ENCODE measurements around the gene GLIPR2. TPM values are rescaled to one million over a fixed set of nuclear protein-coding genes. Genes with fewer than 3 reads are reported as not detected.

GLIPR2 gene
- total RNA-seq, 1 donor from 2014 or later, result 30.1 TPM

DNA sequence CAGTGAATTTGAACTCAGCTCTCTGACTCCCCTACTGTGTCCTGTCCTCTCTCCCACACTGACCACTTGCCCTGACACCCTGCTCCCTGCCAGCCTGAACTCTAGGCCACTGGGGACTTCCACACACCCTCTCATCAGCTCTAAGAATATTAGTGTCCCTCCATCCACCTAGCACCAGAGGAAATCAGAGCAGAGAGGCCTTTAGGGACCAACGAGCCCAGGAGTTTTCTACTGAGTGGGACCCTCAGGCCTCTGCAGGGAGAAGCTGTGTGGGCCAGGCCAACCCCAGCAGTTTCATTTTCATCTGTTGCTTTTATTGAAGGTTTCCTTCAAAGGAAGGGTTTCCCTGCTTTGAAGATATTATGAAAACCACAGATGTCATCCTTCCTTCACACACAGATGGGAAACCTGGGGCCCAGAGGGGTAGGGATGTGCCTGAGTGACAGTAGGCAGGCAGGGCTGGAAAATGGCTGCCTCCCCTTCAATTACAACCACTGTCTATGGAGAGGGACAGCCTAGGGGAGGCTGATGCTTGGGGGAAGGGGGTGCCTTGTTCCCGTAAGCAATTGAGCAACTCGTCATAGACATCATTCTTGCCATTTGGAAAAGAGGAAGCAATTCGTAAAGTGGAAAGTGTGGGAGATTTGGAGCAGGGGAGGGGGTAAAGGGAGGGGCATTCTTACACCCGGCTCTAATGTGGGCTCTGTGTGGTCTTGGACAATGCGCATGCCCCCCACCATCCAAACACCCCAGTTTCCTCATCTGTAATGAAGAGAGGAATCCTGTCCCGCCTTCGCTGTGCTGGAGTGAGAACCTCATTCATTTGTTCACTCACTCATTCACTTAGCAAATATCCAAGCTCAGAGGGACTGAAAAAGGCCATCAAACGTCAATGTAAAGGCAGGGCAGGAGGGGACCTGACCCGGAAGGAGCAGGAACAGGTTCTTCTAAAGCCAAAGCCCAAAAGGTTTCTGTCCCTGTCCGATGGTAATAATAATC lies 3.9 kb downstream of the GLIPR2 start:
- no peak for DNase-seq (ENCODE audit: low spot score)
- peaks cover 2% of the 10 kb centered on the region for H3K27me3 Mint-ChIP-seq (ENCODE audit: low read depth)
- H3K4me3 Mint-ChIP-seq (ENCODE audit: low read depth), result peak overlapping the region; percentile 70

DNA sequence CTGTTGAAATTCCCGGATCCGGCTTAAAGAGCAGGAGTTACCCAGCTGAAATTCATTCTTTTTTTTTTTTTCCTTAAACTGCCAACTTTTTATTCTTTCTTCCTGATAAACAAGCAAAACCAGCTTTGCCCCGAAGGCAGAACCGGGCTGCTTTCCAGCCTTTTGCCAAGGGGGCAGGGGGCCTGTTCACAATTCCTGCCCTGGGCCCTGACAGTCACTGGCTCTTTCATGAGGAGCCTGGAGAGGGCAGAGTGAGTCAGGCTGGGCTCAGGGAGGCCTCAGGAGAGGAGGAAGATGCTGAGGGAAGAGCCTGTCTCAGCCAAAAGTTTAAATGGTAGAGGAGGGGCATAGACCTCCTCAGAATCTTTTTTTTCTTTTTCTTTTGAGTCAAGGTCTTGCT lies 4.8 kb downstream of the GLIPR2 start:
- Mint-ChIP-seq H3K4me3 (ENCODE audit: low read depth) (no peak overlapping the region), H3K4me1 (ENCODE audit: low read depth) (peaks cover 83% of the 10 kb centered on the region), H3K36me3 (ENCODE audit: low read depth) (peaks cover 47% of the 10 kb centered on the region), H3K9me3 (peaks cover 12% of the 10 kb centered on the region), H3K27me3 (ENCODE audit: low read depth) (no peaks in the 10 kb centered on the region), H3K27ac (no peak overlapping the region)
- intact Hi-C loops (cut with micrococcal nuclease), result no loop called here
- DNase-seq (ENCODE audit: low spot score), result no peak

More for the DNA sequence above, 3.9 kb downstream of the GLIPR2 start:
- H3K27ac Mint-ChIP-seq, result peak overlapping the region; percentile 90
- intact Hi-C loops (cut with micrococcal nuclease), result loop anchor here (1.0 kb wide), 1 partner anchor 11 kb away; no protein-coding TSS in a partner anchor
- peaks cover 3% of the 10 kb centered on the region for H3K9me3 Mint-ChIP-seq
- H3K36me3 Mint-ChIP-seq (ENCODE audit: low read depth), result peaks cover 38% of the 10 kb centered on the region
- H3K4me1 Mint-ChIP-seq (ENCODE audit: low read depth), result peaks cover 78% of the 10 kb centered on the region

GRCh38 chr9:36141761-36142160 lies 5.2 kb downstream of the GLIPR2 start:
- H3K9me3 Mint-ChIP-seq, result peaks cover 13% of the 10 kb centered on the region
- peaks cover 49% of the 10 kb centered on the region for H3K36me3 Mint-ChIP-seq (ENCODE audit: low read depth)
- DNase-seq (ENCODE audit: low spot score), result no peak
- no peak overlapping the region for H3K27ac Mint-ChIP-seq
- H3K4me3 Mint-ChIP-seq (ENCODE audit: low read depth), result no peak overlapping the region
- H3K4me1 Mint-ChIP-seq (ENCODE audit: low read depth), result peaks cover 83% of the 10 kb centered on the region
- intact Hi-C loops (cut with micrococcal nuclease), result no loop called here
- H3K27me3 Mint-ChIP-seq (ENCODE audit: low read depth), result no peaks in the 10 kb centered on the region

DNA sequence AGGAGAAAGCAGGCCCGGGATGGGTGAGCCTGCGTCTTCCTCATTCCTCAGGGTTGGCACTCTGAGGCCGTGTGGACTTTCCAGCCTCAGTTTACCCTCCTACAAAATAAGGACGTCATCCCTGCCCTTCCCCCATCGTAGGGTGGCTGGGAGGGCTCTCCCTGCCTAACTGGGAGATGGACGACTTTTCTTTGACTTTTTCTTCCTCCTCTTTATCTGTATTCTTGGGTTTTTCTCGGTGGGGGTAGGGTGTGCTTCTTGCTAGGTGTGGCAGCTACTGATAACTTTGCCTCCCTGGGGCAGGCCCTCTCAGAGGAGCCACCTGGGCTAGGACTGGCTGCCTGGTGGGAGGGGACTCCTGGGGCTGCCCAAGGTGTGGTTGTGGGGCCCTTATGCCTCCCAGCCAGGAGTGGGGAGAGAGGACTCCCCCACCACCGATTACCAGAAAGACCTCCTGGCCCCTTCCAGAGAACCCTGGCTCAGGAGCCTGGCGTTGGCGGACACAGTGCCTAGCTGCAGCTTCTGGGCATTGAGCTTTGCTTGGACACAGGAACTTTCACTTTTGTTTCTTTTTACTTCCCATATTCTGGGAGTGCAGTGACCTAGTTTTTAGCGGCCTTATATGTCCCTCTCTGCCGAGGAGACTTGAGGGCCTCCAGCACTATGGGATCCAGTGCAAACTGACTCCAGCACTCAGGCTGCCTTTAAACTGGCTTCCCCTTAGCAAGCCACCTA lies 6.1 kb downstream of the GLIPR2 start:
- Mint-ChIP-seq H3K4me1 (ENCODE audit: low read depth) (peaks cover 85% of the 10 kb centered on the region), H3K36me3 (ENCODE audit: low read depth) (peaks cover 58% of the 10 kb centered on the region), H3K27ac (peak overlapping the region; percentile 68), H3K9me3 (peaks cover 18% of the 10 kb centered on the region), H3K4me3 (ENCODE audit: low read depth) (peak overlapping the region; percentile 70), H3K27me3 (ENCODE audit: low read depth) (no peaks in the 10 kb centered on the region)
- DNase-seq (ENCODE audit: low spot score), result no peak
- intact Hi-C loops (cut with micrococcal nuclease), result no loop called here

GRCh38 chr9:36143245-36143641 lies 6.7 kb downstream of the GLIPR2 start:
- no peak for DNase-seq (ENCODE audit: low spot score)
- H3K27me3 Mint-ChIP-seq (ENCODE audit: low read depth), result no peaks in the 10 kb centered on the region
- H3K27ac Mint-ChIP-seq, result peak overlapping the region; percentile 68
- H3K36me3 Mint-ChIP-seq (ENCODE audit: low read depth), result peaks cover 61% of the 10 kb centered on the region
- H3K4me1 Mint-ChIP-seq (ENCODE audit: low read depth), result peaks cover 87% of the 10 kb centered on the region
- peaks cover 18% of the 10 kb centered on the region for H3K9me3 Mint-ChIP-seq
- peak overlapping the region; percentile 70 for H3K4me3 Mint-ChIP-seq (ENCODE audit: low read depth)
- intact Hi-C loops (cut with micrococcal nuclease), result no loop called here

DNA sequence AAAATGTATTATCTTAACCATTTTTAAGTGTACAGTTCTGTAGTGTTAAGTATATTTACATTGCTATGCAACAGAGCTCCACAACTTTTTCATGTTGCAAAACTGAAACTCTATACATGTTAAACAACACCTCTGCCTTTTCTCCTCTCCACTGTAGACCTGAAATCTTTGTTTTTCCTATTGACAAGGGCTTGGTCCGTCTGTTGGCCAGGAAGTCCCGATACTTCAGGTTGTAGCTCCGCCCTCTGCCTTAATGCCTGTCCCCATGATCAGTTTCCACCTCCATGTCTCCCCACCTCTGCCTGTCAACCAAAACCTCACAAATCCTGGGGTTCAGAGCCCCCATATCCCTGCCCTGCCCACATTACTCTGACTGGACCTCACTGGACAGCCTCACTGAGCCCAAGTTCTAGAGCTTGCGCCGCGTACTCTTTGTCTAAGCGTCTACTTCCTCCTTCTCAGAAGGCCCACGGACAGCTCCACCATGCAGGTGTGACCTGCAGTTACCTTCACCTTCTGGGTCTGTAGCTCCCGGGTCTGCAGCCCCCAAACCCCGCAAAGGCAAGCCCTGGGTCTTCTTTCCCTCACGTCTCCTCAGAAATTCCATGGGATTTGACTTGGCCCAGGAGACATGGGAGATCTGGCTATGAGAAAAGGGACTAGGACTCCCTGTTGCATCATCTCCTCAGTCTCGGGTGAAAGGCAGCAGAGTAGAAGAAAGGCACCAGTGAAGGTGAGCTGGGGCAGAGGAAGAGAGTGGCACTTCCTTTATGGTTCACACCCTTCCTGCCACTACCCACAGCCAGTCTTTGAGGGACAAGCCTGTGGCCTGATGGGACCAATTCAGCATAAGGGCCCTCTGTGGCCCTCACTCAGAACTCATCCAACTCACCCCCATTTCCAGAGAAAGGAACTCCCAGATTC lies 8.0 kb downstream of the GLIPR2 start:
- peak overlapping the region; percentile 68 for H3K27ac Mint-ChIP-seq
- H3K4me3 Mint-ChIP-seq (ENCODE audit: low read depth), result peak overlapping the region; percentile 70
- no peak for DNase-seq (ENCODE audit: low spot score)
- peaks cover 18% of the 10 kb centered on the region for H3K9me3 Mint-ChIP-seq
- H3K27me3 Mint-ChIP-seq (ENCODE audit: low read depth), result no peaks in the 10 kb centered on the region
- H3K4me1 Mint-ChIP-seq (ENCODE audit: low read depth), result peaks cover 82% of the 10 kb centered on the region
- peaks cover 54% of the 10 kb centered on the region for H3K36me3 Mint-ChIP-seq (ENCODE audit: low read depth)
- intact Hi-C loops (cut with micrococcal nuclease), result no loop called here

- peaks cover 77% of the 10 kb centered on the region for H3K4me1 Mint-ChIP-seq (ENCODE audit: low read depth)
- H3K27me3 Mint-ChIP-seq (ENCODE audit: low read depth), result no peaks in the 10 kb centered on the region
- peaks cover 59% of the 10 kb centered on the region for H3K36me3 Mint-ChIP-seq (ENCODE audit: low read depth)
- no peak for DNase-seq (ENCODE audit: low spot score)
- H3K4me3 Mint-ChIP-seq (ENCODE audit: low read depth), result peak overlapping the region; percentile 4
- no peak overlapping the region for H3K27ac Mint-ChIP-seq
- intact Hi-C loops (cut with micrococcal nuclease), result no loop called here
- peaks cover 18% of the 10 kb centered on the region for H3K9me3 Mint-ChIP-seq
These were observed 9.4 kb downstream of the GLIPR2 start for GRCh38 chr9:36145970-36146369.

GRCh38 chr9:36146651-36147050 lies 10.1 kb downstream of the GLIPR2 start:
- intact Hi-C loops (cut with micrococcal nuclease), result no loop called here
- no peak overlapping the region for H3K4me3 Mint-ChIP-seq (ENCODE audit: low read depth)
- H3K4me1 Mint-ChIP-seq (ENCODE audit: low read depth), result peaks cover 79% of the 10 kb centered on the region
- DNase-seq (ENCODE audit: low spot score), result no peak
- peaks cover 61% of the 10 kb centered on the region for H3K36me3 Mint-ChIP-seq (ENCODE audit: low read depth)
- peaks cover 18% of the 10 kb centered on the region for H3K9me3 Mint-ChIP-seq
- H3K27me3 Mint-ChIP-seq (ENCODE audit: low read depth), result no peaks in the 10 kb centered on the region
- no peak overlapping the region for H3K27ac Mint-ChIP-seq

DNA sequence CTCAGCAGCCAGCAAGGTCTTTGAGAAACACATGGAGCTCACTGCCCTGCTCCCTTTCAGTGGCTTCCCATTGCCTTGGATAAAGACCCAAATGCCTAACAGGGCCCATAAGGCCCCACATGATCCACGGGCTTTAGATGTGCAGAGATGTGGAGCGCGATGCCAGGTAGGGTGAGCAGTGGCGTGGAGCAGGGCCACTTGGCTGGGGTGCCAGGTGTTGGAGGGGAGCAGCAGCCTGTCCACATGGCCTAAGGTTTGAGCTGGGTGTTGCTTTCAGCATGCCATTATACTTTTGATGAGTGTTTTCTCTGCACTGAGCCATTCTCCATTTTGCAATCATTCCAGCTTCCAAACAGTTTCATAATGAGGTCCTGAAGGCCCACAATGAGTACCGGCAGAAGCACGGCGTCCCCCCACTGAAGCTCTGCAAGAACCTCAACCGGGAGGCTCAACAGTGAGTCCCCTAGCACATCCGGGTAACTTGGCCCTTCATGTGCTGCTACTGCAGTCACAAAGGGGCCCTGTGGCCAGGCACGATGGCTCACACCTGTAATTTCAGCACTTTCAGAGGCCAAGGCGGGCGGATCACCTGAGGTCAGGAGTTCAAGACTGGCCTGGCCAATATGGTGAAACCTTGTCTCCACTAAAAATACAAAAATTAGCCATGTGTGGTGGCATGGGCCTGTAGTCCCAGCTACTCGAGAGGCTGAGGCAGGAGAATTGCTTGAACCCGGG lies 11.1 kb downstream of the GLIPR2 start:
- no peak for DNase-seq (ENCODE audit: low spot score)
- intact Hi-C loops (cut with micrococcal nuclease), result no loop called here
- Mint-ChIP-seq H3K4me1 (ENCODE audit: low read depth) (peaks cover 78% of the 10 kb centered on the region), H3K36me3 (ENCODE audit: low read depth) (peaks cover 61% of the 10 kb centered on the region), H3K27me3 (ENCODE audit: low read depth) (no peaks in the 10 kb centered on the region), H3K4me3 (ENCODE audit: low read depth) (no peak overlapping the region), H3K9me3 (peaks cover 18% of the 10 kb centered on the region), H3K27ac (no peak overlapping the region)

DNA sequence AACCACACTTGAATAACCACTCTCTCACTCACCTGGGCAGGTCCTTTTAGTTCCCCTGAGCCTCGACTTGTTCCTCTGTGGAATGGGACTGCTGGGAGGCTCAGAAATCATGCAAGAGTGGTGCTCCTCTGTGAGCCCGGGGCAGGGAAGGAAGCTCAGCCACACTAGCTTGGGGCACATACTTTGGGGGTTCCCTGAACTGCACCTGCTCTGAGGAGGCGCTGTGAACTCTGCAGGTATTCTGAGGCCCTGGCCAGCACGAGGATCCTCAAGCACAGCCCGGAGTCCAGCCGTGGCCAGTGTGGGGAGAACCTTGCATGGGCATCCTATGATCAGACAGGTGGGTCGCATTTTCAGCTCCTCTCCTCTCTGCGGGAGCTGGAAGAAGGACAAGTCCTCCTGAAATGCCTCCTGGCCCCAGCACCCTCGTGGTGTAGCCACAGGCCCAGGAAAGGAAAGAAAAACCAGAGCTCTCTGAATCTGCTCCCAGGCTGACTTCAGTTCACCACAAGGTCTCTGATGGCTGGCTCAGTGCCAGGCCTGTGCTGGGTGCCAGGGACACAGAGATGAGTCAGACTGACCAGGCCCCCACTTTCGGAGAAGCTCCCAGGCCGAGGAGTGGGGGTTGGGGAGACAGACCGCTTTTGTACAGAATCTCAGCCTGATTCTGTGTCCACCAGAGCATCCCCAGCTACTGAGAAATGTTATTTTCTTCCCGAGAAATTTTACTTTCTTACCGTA lies 11.9 kb downstream of the GLIPR2 start:
- no peaks in the 10 kb centered on the region for H3K27me3 Mint-ChIP-seq (ENCODE audit: low read depth)
- H3K36me3 Mint-ChIP-seq (ENCODE audit: low read depth), result peaks cover 60% of the 10 kb centered on the region
- H3K9me3 Mint-ChIP-seq, result peaks cover 18% of the 10 kb centered on the region
- intact Hi-C loops (cut with micrococcal nuclease), result no loop called here
- peak; percentile 49 for DNase-seq (ENCODE audit: low spot score)
- H3K4me1 Mint-ChIP-seq (ENCODE audit: low read depth), result peaks cover 74% of the 10 kb centered on the region
- no peak overlapping the region for H3K4me3 Mint-ChIP-seq (ENCODE audit: low read depth)
- no peak overlapping the region for H3K27ac Mint-ChIP-seq

DNA sequence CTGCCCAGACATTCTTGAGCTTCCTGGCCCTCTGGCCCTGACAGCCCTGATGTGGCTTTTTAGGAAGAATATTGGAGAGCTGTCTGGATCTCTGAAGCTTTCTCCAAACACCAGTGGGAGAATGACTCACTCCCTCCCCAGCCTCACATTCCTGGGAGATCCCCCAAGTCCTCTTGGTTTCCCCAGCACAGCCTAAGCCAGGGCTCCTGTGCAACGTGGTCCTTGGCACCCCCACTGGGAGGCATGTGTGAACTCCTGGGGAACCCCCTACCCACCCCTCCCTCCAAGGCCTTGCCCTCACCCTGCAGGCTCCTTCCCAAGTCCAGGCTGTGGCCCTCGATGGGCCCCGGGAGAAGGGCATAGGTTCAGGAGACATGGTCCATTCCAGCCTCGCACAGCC lies 12.7 kb downstream of the GLIPR2 start:
- H3K4me1 Mint-ChIP-seq (ENCODE audit: low read depth), result peaks cover 72% of the 10 kb centered on the region
- H3K9me3 Mint-ChIP-seq, result peaks cover 18% of the 10 kb centered on the region
- intact Hi-C loops (cut with micrococcal nuclease), result no loop called here
- peaks cover 59% of the 10 kb centered on the region for H3K36me3 Mint-ChIP-seq (ENCODE audit: low read depth)
- H3K27me3 Mint-ChIP-seq (ENCODE audit: low read depth), result no peaks in the 10 kb centered on the region
- H3K27ac Mint-ChIP-seq, result no peak overlapping the region
- no peak overlapping the region for H3K4me3 Mint-ChIP-seq (ENCODE audit: low read depth)
- DNase-seq (ENCODE audit: low spot score), result no peak
